Measurements from ENCODE around the gene TIMM17A.

- no peak for TF ChIP-seq CTCF (IDR thresholded peaks at IDR 0.05 in 8 of 11, conservative IDR thresholded peaks at IDR 0.05 in 3 of 11)
- peak in 1 of 3 donors; percentile 22 for TF ChIP-seq POLR2AphosphoS5 (IDR thresholded peaks at IDR 0.05)
- no peak for TF ChIP-seq POLR2A (IDR thresholded peaks at IDR 0.05)
Observed at GRCh38 chr1:201912832-201913231, 42.5 kb upstream of the TIMM17A start.

All from spleen (tissue), 7 donors.